GM03348 (cell line): Measurements from ENCODE around the gene IL4R.

Experiments
- DNase-seq: peaks from one replicate; pipeline ENCODE4 v3.0.0; 2012; ENCODE audit warnings: low spot score

The IL4R gene

GRCh38 chr16:27315333-27316037 lies 1.7 kb downstream of the IL4R start:
- DNase-seq, result peak; percentile 41

GRCh38 chr16:27316038-27316680 lies 2.4 kb downstream of the IL4R start:
- DNase-seq, result no peak

GRCh38 chr16:27317320-27317719 lies 3.5 kb downstream of the IL4R start:
- no peak for DNase-seq

GRCh38 chr16:27317738-27318391 lies 4.1 kb downstream of the IL4R start:
- no peak for DNase-seq

GRCh38 chr16:27318392-27319256 lies 4.8 kb downstream of the IL4R start:
- DNase-seq, result no peak

- DNase-seq, result no peak
Observed at GRCh38 chr16:27319257-27319965, 5.6 kb downstream of the IL4R start.

- DNase-seq, result no peak
Observed at GRCh38 chr16:27320261-27321012, 6.7 kb downstream of the IL4R start.

- DNase-seq, result no peak
Observed at GRCh38 chr16:27321013-27321915, 7.5 kb downstream of the IL4R start.

- no peak for DNase-seq
Observed at GRCh38 chr16:27322858-27323780, 9.3 kb downstream of the IL4R start.

- no peak for DNase-seq
Observed at GRCh38 chr16:27323781-27324561, 10.2 kb downstream of the IL4R start.

- DNase-seq, result no peak
Observed at GRCh38 chr16:27324851-27325301, 11.1 kb downstream of the IL4R start.

- no peak for DNase-seq
Observed at GRCh38 chr16:27325736-27326135, 12.0 kb downstream of the IL4R start.

- DNase-seq, result no peak
Observed at GRCh38 chr16:27326251-27326650, 12.5 kb downstream of the IL4R start.

- peak; percentile 92 for DNase-seq
Observed at GRCh38 chr16:27326738-27327585, 13.2 kb downstream of the IL4R start.

- no peak for DNase-seq
Observed at GRCh38 chr16:27327586-27327915, 13.8 kb downstream of the IL4R start.

GRCh38 chr16:27328937-27329336 lies 15.2 kb downstream of the IL4R start:
- no peak for DNase-seq
